ENCODE data around the gene PRSS53. TPM values are rescaled to one million over a fixed set of nuclear protein-coding genes. Genes with fewer than 3 reads are reported as not detected.

Gene PRSS53
- total RNA-seq, 1 experiment from 2014 or later = 3.4 TPM

GRCh38 chr16:31082368-31083045 lies 6.2 kb downstream of the PRSS53 start:
- POLR2A ChIA-PET = no interaction called here
- intact Hi-C loops (cut with micrococcal nuclease; ENCODE audit: unreplicated experiment) = no loop called here

More at GRCh38 chr16:31082368-31083045, 6.2 kb downstream of the PRSS53 start:
- TF ChIP-seq TCF7L2 (IDR thresholded peaks at IDR 0.05; ENCODE audit: low read depth, low read length) (no peak), SIN3A (IDR thresholded peaks at IDR 0.05; ENCODE audit: borderline replicate concordance, insufficient read depth, low read depth, low read length) (no peak), REST (IDR thresholded peaks at IDR 0.05; ENCODE audit: insufficient read depth in 1 of 2, low read depth in 2 of 2, low read length in 1 of 2) (no peak), POLR2AphosphoS5 (IDR thresholded peaks at IDR 0.05; ENCODE audit: low read depth, low read length) (no peak; the same call in 1 of the 2 replicates), CTCF (IDR thresholded peaks at IDR 0.05) (no peak)
- Histone ChIP-seq H3K4me1 (ENCODE audit: control insufficient read depth, insufficient read depth, low read length) (no peaks in the 10 kb centered on the region; the same call in 1 of the 2 replicates), H3K36me3 (ENCODE audit: control insufficient read depth, insufficient read depth, low read length) (no peaks in the 10 kb centered on the region; the same call in 1 of the 2 replicates), H3K4me3 (ENCODE audit: low read depth in 2 of 2, low read length in 2 of 2) (no peak overlapping the region), H3K27ac (ENCODE audit: low read length) (no peak overlapping the region), H3K27me3 (ENCODE audit: control insufficient read depth, insufficient read depth, low read length) (no peaks in the 10 kb centered on the region), H3K9me3 (ENCODE audit: control insufficient read depth, insufficient read depth, low read depth, low read length) (no peaks in the 10 kb centered on the region)
- CTCF ChIA-PET = interaction anchor here (0.6 kb wide), 1 partner anchor 11 kb away, joined by 5 read pairs; no protein-coding TSS in a partner anchor
- no peak for ATAC-seq
- in situ Hi-C loops (cut with HindIII; ENCODE audit: low pct_unique_long_range_greater_than_20kb, low sequenced_read_pairs) = no loop called here
- no TSS peak for BruUV-seq (replicated peaks)
- DNase-seq (ENCODE audit: low read depth, low spot score) = no peak
